Measurements from ENCODE around the gene LRG1. TPM values are rescaled to one million over a fixed set of nuclear protein-coding genes. Genes with fewer than 3 reads are reported as not detected.

Gene LRG1
- total and polyA plus RNA-seq, 2 experiments from 2014 or later, result 0.21 to 0.45 TPM

GRCh38 chr19:4519521-4520277, 20.1 kb downstream of the LRG1 start:
- Histone ChIP-seq H3K27me3 (ENCODE audit: insufficient read depth) (peaks cover 21% of the 10 kb centered on the region; the same call in 1 of the 2 replicates), H2AFZ (no peak overlapping the region), H3K9me2 (ENCODE audit: insufficient read depth) (no peaks in the 10 kb centered on the region), H3K4me2 (no peak overlapping the region), H3K79me2 (replicated peaks; ENCODE audit: insufficient read depth) (no peaks in the 10 kb centered on the region), H3K27ac (ENCODE audit: low read depth) (no peak overlapping the region), H3K36me3 (ENCODE audit: insufficient read depth) (no peaks in the 10 kb centered on the region), H3K4me1 (ENCODE audit: insufficient read depth) (no peaks in the 10 kb centered on the region), H3F3A (replicated peaks; ENCODE audit: low read depth) (no peaks in the 10 kb centered on the region), H3K4me3 (no peak overlapping the region), H4K20me1 (replicated peaks; ENCODE audit: insufficient read depth) (no peaks in the 10 kb centered on the region; the same call in 1 of the 2 replicates)
- TF ChIP-seq ZNF331 (CRISPR knock-in tag; IDR thresholded peaks at IDR 0.05; ENCODE audit: low read depth) (no peak), ZNF462 (CRISPR knock-in tag; IDR thresholded peaks at IDR 0.05) (no peak), JUNB (IDR thresholded peaks at IDR 0.05; ENCODE audit: unreplicated experiment) (no peak), STAT1 (IDR thresholded peaks at IDR 0.05; ENCODE audit: unreplicated experiment) (no peak), REST (IDR thresholded peaks at IDR 0.05; ENCODE audit: unreplicated experiment) (no peak), ETS1 (IDR thresholded peaks at IDR 0.05) (no peak), NANOG (IDR thresholded peaks at IDR 0.05; ENCODE audit: borderline replicate concordance) (no peak), CTCF (conservative IDR thresholded peaks at IDR 0.05; ENCODE audit: low read depth in 2 of 2) (no peak), EZH2phosphoT487 (IDR thresholded peaks at IDR 0.05; ENCODE audit: unreplicated experiment) (no peak), EZH2 (IDR thresholded peaks at IDR 0.05; ENCODE audit: low read depth, unreplicated experiment) (no peak), ZNF114 (CRISPR knock-in tag; IDR thresholded peaks at IDR 0.05) (no peak)
- Mint-ChIP-seq H3K9me3 (peaks cover 3% of the 10 kb centered on the region; the same call in 2 of the 3 replicates), H3K36me3 (ENCODE audit: low read depth) (peaks cover 2% of the 10 kb centered on the region; the same call in 1 of the 3 replicates), H3K27ac (no peak overlapping the region), H3K4me1 (peaks cover 4% of the 10 kb centered on the region), H3K27me3 (ENCODE audit: insufficient read depth, low read depth, poor library complexity) (peaks cover 36% of the 10 kb centered on the region), H3K4me3 (no peak overlapping the region; the same call in 2 of the 3 replicates)
- DNase-seq (ENCODE audit: low spot score) (no peak), ATAC-seq (no peak)

Measured in GM23338 (cell line).